Hematopoietic multipotent progenitor cell treated with erythropoietin and hydrocortisone succinate and interleukin-3 and kit ligand, for 8 days (in vitro differentiated cells): Measurements from ENCODE around the gene LEO1.
"Not testable (repeated sequence)": the region's sequence is repeated elsewhere in the genome, so short reads cannot be mapped to it uniquely, and the experiment has no call there.

Experiments
- DNase-seq: peaks from one replicate; pipeline ENCODE4 v3.0.0-alpha.2; 2015

The LEO1 gene

DNA sequence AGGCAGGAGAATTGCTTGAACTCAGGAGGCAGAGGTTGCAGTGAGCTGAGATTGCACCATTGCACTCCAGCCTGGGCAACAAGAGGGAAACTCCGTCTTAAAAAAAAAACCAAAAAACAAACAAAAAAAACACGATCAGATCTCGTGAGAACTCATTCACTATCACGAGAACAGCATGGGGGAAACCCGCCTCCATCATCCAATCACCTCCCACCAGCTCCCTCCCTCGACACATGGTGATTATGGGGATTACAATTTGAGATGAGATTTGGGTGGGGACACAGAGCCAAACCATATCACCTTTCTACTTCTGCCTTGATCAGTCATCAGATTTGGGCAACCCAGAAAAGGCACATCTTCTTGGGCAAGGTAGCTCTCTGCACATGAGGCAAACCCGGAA, 31.5 kb upstream of the LEO1 start:
- DNase-seq: not testable (repeated sequence)

GRCh38 chr15:52002351-52002750, 30.8 kb upstream of the LEO1 start:
- DNase-seq: no peak

- DNase-seq: no peak
These were observed 21.4 kb upstream of the LEO1 start for GRCh38 chr15:51992953-51993352.

- no peak for DNase-seq
These were observed 19.6 kb upstream of the LEO1 start for GRCh38 chr15:51991141-51991540.

DNA sequence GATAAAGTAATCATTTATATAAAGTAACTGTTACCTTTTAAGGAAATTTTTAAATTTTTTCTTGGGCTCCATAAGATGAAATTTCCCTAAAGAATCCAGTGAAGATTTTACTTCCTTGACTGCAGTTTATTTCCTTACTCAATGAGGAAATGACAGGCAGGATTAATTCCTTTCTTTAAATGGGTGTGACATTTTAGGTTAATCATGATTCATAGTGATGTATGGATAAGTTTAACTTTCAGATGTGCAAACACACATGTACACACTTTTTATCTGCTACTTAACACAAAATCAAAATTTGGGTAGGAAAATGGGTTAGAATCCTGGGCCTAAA, 11.2 kb upstream of the LEO1 start:
- DNase-seq: no peak

DNA sequence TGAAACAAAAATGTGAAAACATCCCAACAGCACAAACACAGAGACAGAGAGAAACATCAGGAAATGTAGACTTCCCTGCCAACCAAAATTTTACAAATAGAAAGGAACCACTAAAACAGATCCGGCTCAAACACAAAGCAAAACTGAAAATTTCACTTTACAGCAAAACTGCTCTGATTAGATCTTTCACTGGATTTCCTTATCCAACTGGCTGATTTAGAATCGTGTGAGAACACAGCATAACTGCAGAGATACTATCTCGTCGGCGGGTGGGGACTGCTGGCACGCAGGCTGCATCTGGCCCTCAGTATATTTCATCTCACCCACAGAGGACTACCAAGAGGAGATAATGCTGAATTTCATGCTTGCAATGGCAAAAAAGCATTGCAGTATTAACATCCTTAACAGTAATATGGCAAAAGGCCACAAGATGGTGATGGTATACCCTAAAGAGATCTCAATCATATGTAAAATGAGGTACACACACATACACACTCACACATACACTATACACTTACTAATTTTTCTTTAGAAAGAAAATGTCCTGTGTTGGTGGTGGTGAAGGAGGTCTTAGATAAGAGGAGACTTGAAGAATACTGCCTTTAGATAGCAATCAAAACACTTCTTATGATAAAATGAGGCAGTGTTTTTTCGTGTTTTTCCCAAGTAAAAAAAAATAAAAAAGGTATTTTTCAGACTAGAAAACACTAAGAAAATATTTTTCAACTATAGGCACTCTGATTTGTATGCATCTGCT, 10.6 kb upstream of the LEO1 start:
- DNase-seq: peak; percentile 90

DNA sequence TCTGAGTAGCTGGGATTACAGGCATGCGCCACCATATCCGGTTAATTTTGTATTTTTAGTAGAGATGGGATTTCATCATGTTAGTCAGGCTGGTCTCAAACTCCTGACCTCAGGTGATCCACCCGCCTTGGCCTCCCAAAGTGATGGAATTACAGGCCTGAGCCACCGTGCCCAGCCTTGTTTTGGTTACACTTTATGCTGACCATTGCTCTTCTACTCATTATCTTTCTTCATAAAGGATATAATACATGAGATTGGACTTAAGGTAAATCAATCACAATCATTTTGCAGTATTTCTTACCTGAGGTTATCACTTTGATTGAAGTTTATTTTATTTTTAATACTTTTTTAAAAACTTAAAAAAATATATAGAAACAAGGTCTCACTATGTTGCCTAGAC, 2.2 kb upstream of the LEO1 start:
- DNase-seq: no peak

GRCh38 chr15:51973220-51973619, 1.6 kb upstream of the LEO1 start:
- DNase-seq: no peak

GRCh38 chr15:51971032-51971374, 575 bp downstream of the LEO1 start:
- peak; percentile 23 for DNase-seq

DNA sequence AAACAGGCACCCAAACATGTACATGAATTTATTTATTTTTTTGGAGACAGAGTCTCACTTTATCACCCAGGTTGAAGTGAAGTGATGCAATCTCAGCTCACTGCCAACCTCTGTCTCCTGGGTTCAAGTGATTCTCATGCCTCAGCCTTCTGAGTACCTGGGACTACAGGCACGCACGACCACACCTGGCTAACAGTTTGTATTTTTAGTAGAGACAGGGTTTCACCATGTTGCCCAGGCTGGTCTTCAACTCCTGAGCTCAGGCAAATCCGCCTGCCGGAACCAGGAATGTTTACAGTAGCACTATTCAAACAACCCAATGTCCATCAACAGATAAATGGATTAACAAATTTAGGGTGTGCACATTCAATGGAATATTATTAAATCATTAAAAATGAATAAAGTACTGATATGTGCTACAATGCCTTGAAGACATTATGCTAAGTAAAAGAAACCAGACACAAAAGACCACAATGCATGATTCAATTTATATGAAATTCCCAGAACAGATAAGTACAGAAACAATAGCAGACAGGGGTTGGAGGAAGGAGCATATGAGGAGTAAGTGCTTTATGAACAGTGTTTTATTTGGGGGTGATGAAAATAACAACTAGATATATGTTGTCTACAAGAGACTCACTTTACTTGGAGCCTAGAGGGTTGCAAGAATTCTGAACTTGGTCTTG, 1.3 kb downstream of the LEO1 start:
- DNase-seq: no peak

GRCh38 chr15:51969728-51970127, 1.9 kb downstream of the LEO1 start:
- DNase-seq: no peak

DNA sequence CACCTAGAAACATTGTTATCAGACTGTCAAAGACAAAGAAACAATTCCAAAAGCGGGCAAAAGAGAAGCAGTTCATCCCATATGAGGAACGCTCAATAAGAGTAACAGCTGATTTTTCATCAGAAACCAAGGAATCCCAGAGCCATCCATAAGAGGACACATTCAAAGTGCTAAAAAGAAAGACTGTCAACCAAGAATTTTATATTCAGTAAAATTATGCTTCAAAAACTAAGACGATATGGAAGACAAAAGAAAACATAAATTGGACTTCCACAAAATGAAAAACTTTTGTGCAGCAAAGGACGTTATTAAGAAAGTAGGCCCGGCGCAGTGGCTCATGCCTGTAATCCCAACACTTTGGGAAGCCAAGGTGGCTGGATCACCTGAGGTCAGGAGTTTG, 4.0 kb downstream of the LEO1 start:
- DNase-seq: no peak

DNA sequence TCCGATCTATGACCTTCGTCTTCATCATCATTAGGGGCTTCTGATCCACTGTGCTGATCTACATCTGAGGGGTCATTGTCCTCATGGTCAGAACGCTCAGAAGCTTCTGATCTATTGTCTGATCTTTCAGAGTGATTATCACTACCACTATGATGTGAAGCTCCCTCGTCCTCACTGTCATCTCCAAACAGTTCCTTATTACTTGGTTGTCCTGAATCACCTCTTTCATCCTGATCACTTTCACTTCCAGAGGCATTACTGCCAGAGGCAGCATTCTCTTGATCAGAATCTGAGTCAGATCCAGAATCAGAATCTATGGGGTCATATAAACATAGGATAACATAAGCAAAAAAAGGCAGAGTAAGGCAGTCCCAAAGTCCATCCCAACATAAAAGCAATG, 5.4 kb downstream of the LEO1 start:
- no peak for DNase-seq

- DNase-seq: no peak
These were observed 5.9 kb downstream of the LEO1 start for GRCh38 chr15:51965691-51966090.

- no peak for DNase-seq
These were observed 16.1 kb downstream of the LEO1 start for GRCh38 chr15:51955504-51955903.

GRCh38 chr15:51952805-51953204, 18.8 kb downstream of the LEO1 start:
- DNase-seq: no peak

DNA sequence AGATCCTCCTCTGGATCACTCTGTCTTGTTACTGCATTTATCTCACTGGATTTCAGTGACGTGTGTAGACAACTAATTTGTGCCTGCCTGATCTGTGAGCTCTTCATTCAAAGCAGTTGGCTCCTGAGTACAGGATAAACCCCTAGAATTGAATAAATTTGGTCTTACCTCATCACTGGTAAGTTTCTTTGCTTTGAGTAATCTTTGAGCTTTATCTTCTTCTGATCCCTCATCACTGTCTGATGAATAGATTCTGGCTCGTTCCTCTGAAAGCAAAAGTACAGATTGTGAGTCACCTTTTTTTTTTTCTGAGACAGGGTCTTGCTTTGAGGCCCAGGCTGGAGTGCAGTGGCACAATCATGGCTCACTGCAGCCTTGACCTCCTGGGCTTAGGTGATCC, 24.5 kb downstream of the LEO1 start:
- no peak for DNase-seq

DNA sequence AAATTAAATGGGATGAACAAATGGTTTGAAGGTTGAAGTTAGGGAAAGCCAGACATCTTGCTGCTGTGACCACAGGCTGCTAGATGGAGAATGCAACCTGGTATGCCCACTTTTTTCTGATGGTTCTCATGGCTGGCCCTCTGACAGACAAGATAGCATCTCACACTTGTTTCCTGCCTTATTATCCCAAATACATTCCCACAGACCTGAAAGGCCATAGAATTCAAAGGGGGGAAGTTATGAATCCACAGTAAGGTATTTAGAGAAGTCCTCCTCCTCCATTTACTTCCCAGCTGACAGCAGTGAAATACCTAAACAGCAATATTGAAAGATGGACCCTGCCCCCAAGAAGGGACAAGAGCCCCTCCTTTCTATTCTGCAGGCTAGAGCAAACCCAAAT, 32.4 kb downstream of the LEO1 start:
- DNase-seq: no peak

- no peak for DNase-seq
These were observed 33.3 kb downstream of the LEO1 start for GRCh38 chr15:51938286-51938685.

DNA sequence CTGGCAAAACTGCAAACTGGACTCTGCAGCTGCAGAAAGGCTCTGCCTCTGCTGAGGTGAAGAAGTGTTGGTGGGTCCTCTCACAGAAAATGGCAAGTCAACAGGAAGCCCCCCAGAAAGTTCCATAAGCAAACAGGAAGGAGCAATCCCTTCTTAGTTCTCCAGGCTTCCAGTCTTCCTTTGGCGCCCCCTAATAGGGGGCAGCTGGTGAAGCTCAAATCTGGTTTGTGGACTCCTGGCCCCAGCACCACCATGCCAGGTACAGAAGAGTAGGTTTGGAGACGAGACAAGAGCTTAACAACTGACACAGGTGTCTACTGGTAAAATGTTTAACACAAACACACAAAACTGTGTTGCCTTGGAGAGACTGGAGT, 35.5 kb downstream of the LEO1 start:
- DNase-seq: no peak

DNA sequence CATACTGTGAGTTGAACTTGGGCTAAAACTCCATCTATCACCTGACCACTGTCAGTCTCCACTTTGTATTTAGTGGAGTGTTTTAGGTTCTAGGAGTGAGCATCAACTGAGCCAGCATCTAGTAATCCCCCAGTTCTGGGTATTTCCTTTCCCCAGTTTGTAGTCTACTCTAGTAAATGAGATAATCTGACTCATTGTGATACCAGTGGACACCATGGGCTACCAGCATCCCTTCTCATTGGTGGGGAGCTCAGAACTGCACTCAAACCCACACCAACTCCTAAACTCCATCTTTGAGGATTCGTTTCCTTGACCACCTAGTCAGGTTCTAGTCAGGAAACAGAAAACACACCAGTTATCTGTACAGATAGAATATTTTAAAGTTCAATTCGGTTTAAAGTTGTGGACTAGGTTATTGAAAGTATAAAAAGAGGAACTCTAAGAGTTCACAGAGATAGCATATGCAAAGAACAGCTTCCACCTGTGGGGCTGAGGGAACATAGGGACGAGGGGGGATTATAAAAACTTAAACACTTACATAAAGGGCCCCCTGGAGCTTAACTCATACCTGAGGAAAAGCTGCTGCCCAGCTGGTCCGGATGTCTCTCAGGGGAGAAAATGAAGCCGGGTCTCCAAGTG, 36.0 kb downstream of the LEO1 start:
- no peak for DNase-seq

- DNase-seq: no peak
These were observed 39.4 kb downstream of the LEO1 start for GRCh38 chr15:51932161-51932560.

GRCh38 chr15:51931638-51932037, 39.9 kb downstream of the LEO1 start:
- no peak for DNase-seq

- no peak for DNase-seq
These were observed 40.6 kb downstream of the LEO1 start for GRCh38 chr15:51931016-51931415.

- no peak for DNase-seq
These were observed 44.8 kb downstream of the LEO1 start for GRCh38 chr15:51926809-51927208.
